Neuronal stem cell (in vitro differentiated cells): Measurements from ENCODE around the gene AP1G2.
A peak's percentile ranks its signal among the peaks of the same experiment; 100 is the strongest.

Experiments
- DNase-seq: peaks from one replicate; pipeline ENCODE4 v3.0.0-alpha.2; 2013; ENCODE audit warnings: low spot score
- H2AFZ ChIP-seq: one replicate; pipeline ENCODE4 v1.6.1; 2013; ENCODE audit warnings: mild to moderate bottlenecking, low read length, inconsistent platforms
- H2AK5ac ChIP-seq: 2 replicates; pipeline ENCODE4 v1.6.1; 2013; ENCODE audit warnings: low read depth, mild to moderate bottlenecking, inconsistent platforms, low read length, moderate library complexity, mixed read lengths
- H2BK120ac ChIP-seq: 2 replicates; pipeline ENCODE4 v1.6.1; 2013; ENCODE audit warnings: low read depth, mild to moderate bottlenecking, inconsistent platforms, low read length, moderate library complexity, mixed read lengths
- H2BK12ac ChIP-seq: one replicate; pipeline ENCODE4 v1.6.1; 2013; ENCODE audit warnings: low read length, inconsistent platforms
- H2BK15ac ChIP-seq: 2 replicates; pipeline ENCODE4 v1.6.1; 2013; ENCODE audit warnings: mild to moderate bottlenecking, low read length, inconsistent platforms, mixed read lengths
- H2BK5ac ChIP-seq: one replicate; pipeline ENCODE4 v1.6.1; 2013; ENCODE audit warnings: inconsistent platforms, mild to moderate bottlenecking, low read length, moderate library complexity
- H3K14ac ChIP-seq: one replicate; pipeline ENCODE4 v1.6.1; 2013; ENCODE audit warnings: low read length, inconsistent platforms
- H3K18ac ChIP-seq: 2 replicates; pipeline ENCODE4 v1.6.1; 2013; ENCODE audit warnings: low read length, inconsistent platforms
- H3K23ac ChIP-seq: 2 replicates; pipeline ENCODE4 v1.6.1; 2013; ENCODE audit warnings: low read depth, mild to moderate bottlenecking, mixed read lengths, low read length, inconsistent platforms; ENCODE audit not compliant: poor library complexity
- H3K27ac ChIP-seq: replicated peaks from 3 replicates; pipeline ENCODE4 v1.5.1; 2013; ENCODE audit warnings: low read length, inconsistent platforms
- H3K27me3 ChIP-seq, 3 experiments: 2 replicates each; pipeline ENCODE4 v1.6.1; 2013; ENCODE audit warnings: low read length in 3 of 3, mild to moderate bottlenecking in 2 of 3, inconsistent platforms in 1 of 3, low read depth in 1 of 3, mixed read lengths in 1 of 3, moderate library complexity in 1 of 3; ENCODE audit not compliant: control insufficient read depth in 3 of 3, insufficient read depth in 3 of 3
- H3K36me3 ChIP-seq, 2 donors: replicated peaks in 1 of 2; 2 replicates each; pipeline ENCODE4 v1.6.1; 2013; ENCODE audit warnings: low read length in 2 of 2; ENCODE audit not compliant: control insufficient read depth in 2 of 2, insufficient read depth in 2 of 2
- H3K4ac ChIP-seq: 2 replicates; pipeline ENCODE4 v1.6.1; 2013; ENCODE audit warnings: inconsistent platforms, mild to moderate bottlenecking, low read length, moderate library complexity
- H3K4me1 ChIP-seq, 2 donors: 1 replicate in 1 of 2; 2 replicates in 1 of 2; pipeline ENCODE4 v1.6.1; 2013; ENCODE audit warnings: low read length in 2 of 2, low read depth in 1 of 2; ENCODE audit not compliant: control insufficient read depth in 2 of 2, insufficient read depth in 1 of 2
- H3K4me2 ChIP-seq: one replicate; pipeline ENCODE4 v1.6.1; 2013; ENCODE audit warnings: mild to moderate bottlenecking, low read length, inconsistent platforms; ENCODE audit not compliant: insufficient read depth, poor library complexity, severe bottlenecking
- H3K4me3 ChIP-seq, 2 donors: 2 replicates each; pipeline ENCODE4 v1.5.1; 2013; ENCODE audit warnings: low read length in 2 of 2, mild to moderate bottlenecking in 2 of 2, inconsistent platforms in 1 of 2, moderate library complexity in 1 of 2
- H3K79me1 ChIP-seq: one replicate; pipeline ENCODE4 v1.6.1; 2013; ENCODE audit warnings: low read depth, mild to moderate bottlenecking, inconsistent platforms, low read length, moderate library complexity
- H3K9ac ChIP-seq: one replicate; pipeline ENCODE4 v1.6.1; 2013; ENCODE audit warnings: mild to moderate bottlenecking, low read depth, low read length, inconsistent platforms; ENCODE audit not compliant: poor library complexity
- H3K9me3 ChIP-seq, 2 donors: replicated peaks in 1 of 2; 2 replicates each; pipeline versions ENCODE3 to v1.6.1; 2013; ENCODE audit warnings: low read length in 2 of 2, mild to moderate bottlenecking in 2 of 2, inconsistent platforms in 1 of 2, low read depth in 1 of 2, mixed read lengths in 1 of 2, moderate library complexity in 1 of 2; ENCODE audit not compliant: control insufficient read depth in 2 of 2, insufficient read depth in 1 of 2
- H4K8ac ChIP-seq: one replicate; pipeline ENCODE4 v1.6.1; 2013; ENCODE audit warnings: low read depth, mild to moderate bottlenecking, inconsistent platforms, low read length, moderate library complexity
- H4K91ac ChIP-seq: one replicate; pipeline ENCODE4 v1.6.1; 2013; ENCODE audit warnings: low read length, low read depth, mild to moderate bottlenecking, inconsistent platforms; ENCODE audit not compliant: poor library complexity
- WGBS, 2 donors: extraction: QIAGEN DNeasy Blood & Tissue Kit; methylation state at CpG; one replicate each; pipeline ENCODE4 v1.1.7; 2013; ENCODE audit warnings: missing lambda C conversion rate in 2 of 2, mixed read lengths in 1 of 2; ENCODE audit not compliant: insufficient read length in 2 of 2, insufficient replicate concordance in 1 of 2; ENCODE audit errors: extremely low coverage in 2 of 2; 5-methylcytosine and 5-hydroxymethylcytosine counted together

AP1G2 gene

DNA sequence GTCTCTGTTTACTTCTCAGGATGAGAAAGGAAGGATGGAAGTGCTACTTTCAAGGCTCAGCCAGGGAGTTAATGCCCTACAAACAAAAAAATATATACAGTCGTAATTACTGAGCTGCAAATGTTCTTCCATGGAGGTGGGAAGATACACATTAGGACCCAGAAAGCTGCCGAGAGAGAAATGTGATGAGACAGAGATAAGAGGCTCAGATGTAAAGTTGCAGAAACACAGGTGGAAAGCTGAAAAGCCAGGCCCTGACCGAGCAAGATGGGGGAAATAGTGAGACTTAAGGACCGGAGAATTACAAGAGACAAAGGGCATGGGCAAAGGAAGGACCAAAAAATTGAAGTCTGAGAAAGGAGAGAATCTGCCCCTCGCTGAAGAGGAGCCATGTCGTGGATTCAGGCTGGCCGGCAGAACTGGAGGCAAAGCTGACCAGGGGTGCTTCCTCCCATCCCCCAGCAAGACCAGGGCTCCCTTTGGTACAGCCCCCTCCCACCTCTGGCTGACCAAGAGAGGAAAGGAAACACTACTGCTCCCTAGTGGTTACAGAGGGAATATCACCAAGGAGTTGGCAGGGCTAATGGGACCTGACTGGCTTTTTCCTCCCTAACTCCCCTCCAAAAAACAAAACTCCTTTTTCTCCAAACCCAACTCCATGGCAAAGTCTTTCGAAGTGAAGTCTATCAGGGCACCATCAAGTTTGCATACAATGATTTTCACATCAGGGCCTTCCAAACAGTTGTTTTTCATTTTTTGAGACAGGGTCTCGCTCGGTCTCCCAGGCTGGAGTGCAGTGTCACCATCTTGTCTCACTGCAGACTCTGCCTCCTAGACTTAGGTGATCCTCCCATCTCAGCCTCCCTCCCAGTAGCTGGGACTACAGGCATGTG is 28.1 kb downstream of the AP1G2 start:
- H3K4me2 ChIP-seq: peak overlapping the region; percentile 45
- no peak overlapping the region for H2BK15ac ChIP-seq
- no peak overlapping the region for H3K14ac ChIP-seq
- H2BK120ac ChIP-seq: no peak overlapping the region
- peak overlapping the region; percentile 28 for H3K18ac ChIP-seq
- peaks cover 8 to 23% of the 10 kb centered on the region in 2 donors for H3K4me1 ChIP-seq
- no peaks in the 10 kb centered on the region for H3K9me3 ChIP-seq
- H3K9ac ChIP-seq: no peak overlapping the region
- no peak overlapping the region for H4K91ac ChIP-seq
- H3K27ac ChIP-seq: peak overlapping the region; percentile 16
- no CpG with 5 or more reads among the region's 10 CpGs for WGBS, 2 donors
- no peak overlapping the region for H3K4ac ChIP-seq
- H3K79me1 ChIP-seq: no peaks in the 10 kb centered on the region
- DNase-seq: peak; percentile 78
- peaks cover 8 to 9% of the 10 kb centered on the region in 2 donors for H3K36me3 ChIP-seq
- peak overlapping the region; percentile 75 for H2AFZ ChIP-seq
- H2BK5ac ChIP-seq: no peak overlapping the region
- no peak overlapping the region for H2BK12ac ChIP-seq
- no peak overlapping the region for H4K8ac ChIP-seq
- no peak overlapping the region for H3K4me3 ChIP-seq
- H3K27me3 ChIP-seq: no peaks in the 10 kb centered on the region
- H3K23ac ChIP-seq: no peak overlapping the region
- no peak overlapping the region for H2AK5ac ChIP-seq

GRCh38 chr14:23538785-23539184 is 28.8 kb downstream of the AP1G2 start:
- H3K14ac ChIP-seq: no peak overlapping the region
- H3K27me3 ChIP-seq: no peaks in the 10 kb centered on the region
- H3K4me1 ChIP-seq: peaks cover 8 to 21% of the 10 kb centered on the region in 2 donors
- H3K4me2 ChIP-seq: no peak overlapping the region
- no peak overlapping the region for H3K23ac ChIP-seq
- H3K79me1 ChIP-seq: no peaks in the 10 kb centered on the region
- no peak overlapping the region for H2BK15ac ChIP-seq
- no peak overlapping the region for H2BK120ac ChIP-seq
- H2BK12ac ChIP-seq: no peak overlapping the region
- peaks cover 11 to 14% of the 10 kb centered on the region in 2 donors for H3K36me3 ChIP-seq
- no peak for DNase-seq
- peak overlapping the region; percentile 4 for H2AFZ ChIP-seq
- no peak overlapping the region for H3K4ac ChIP-seq
- H4K91ac ChIP-seq: no peak overlapping the region
- no peak overlapping the region for H3K18ac ChIP-seq
- H4K8ac ChIP-seq: no peak overlapping the region
- H3K4me3 ChIP-seq: no peak overlapping the region
- no peak overlapping the region for H3K9ac ChIP-seq
- WGBS, 2 donors: no CpG with 5 or more reads among the region's 7 CpGs
- H2AK5ac ChIP-seq: no peak overlapping the region
- H2BK5ac ChIP-seq: no peak overlapping the region
- H3K9me3 ChIP-seq: no peaks in the 10 kb centered on the region
- H3K27ac ChIP-seq: peak overlapping the region; percentile 16

GRCh38 chr14:23538050-23538718 is 29.4 kb downstream of the AP1G2 start:
- no peak overlapping the region for H3K9ac ChIP-seq
- no peak overlapping the region for H4K8ac ChIP-seq
- DNase-seq: no peak
- no peak overlapping the region for H3K4ac ChIP-seq
- WGBS, 2 donors: no CpG with 5 or more reads among the region's 10 CpGs
- no peak overlapping the region for H3K23ac ChIP-seq
- peak overlapping the region; percentile 11 for H3K27ac ChIP-seq
- H2BK120ac ChIP-seq: no peak overlapping the region
- H2BK12ac ChIP-seq: no peak overlapping the region
- H3K79me1 ChIP-seq: no peaks in the 10 kb centered on the region
- no peak overlapping the region for H2BK5ac ChIP-seq
- peak overlapping the region; percentile 4 for H2AFZ ChIP-seq
- no peak overlapping the region for H2AK5ac ChIP-seq
- H3K27me3 ChIP-seq: no peaks in the 10 kb centered on the region
- H3K4me1 ChIP-seq: peaks cover 8 to 21% of the 10 kb centered on the region in 2 donors
- no peak overlapping the region for H3K4me2 ChIP-seq
- H3K9me3 ChIP-seq: no peaks in the 10 kb centered on the region
- H3K36me3 ChIP-seq: peaks cover 10 to 14% of the 10 kb centered on the region in 2 donors
- H3K4me3 ChIP-seq: no peak overlapping the region
- peak overlapping the region; percentile 15 for H3K18ac ChIP-seq
- H2BK15ac ChIP-seq: no peak overlapping the region
- H3K14ac ChIP-seq: no peak overlapping the region
- H4K91ac ChIP-seq: no peak overlapping the region
